OCI-LY7 (cell line): ENCODE data around the gene GALNT11. TPM values are rescaled to one million over a fixed set of nuclear protein-coding genes. Genes with fewer than 3 reads are reported as not detected.

Experiments used
- BruUV-seq: library from RNA; stranded (reverse); fragments of 400-500 nt; replicated peaks from 2 replicates; lab custom pipeline; 2021; lab: Mats Ljungman, UMichigan
- CTCF ChIA-PET: fragments of 300-600 bp; sonication (Branson Sonifier 250); formaldehyde crosslinking; loops from one replicate; lab custom pipeline; 2022; ENCODE audit warnings: antibody characterized with exemption; ENCODE audit not compliant: unreplicated experiment; lab: Charles Lee
- POLR2A ChIA-PET: fragments of 300-600 bp; sonication (Branson Sonifier 250); formaldehyde crosslinking; loops from one replicate; lab custom pipeline; 2022; ENCODE audit warnings: antibody characterized with exemption; lab: Charles Lee
- DNase-seq: peaks from one replicate; pipeline ENCODE4 v3.0.0-alpha.2; 2015; ENCODE audit warnings: low spot score
- H2AFZ ChIP-seq: fragments of 200-600 bp; sonication (generic), shearing (Covaris generic); 2 replicates; pipeline ENCODE4 v1.6.1; 2014; ENCODE audit warnings: mild to moderate bottlenecking, antibody characterized with exemption, low read length, moderate library complexity
- H3K27ac ChIP-seq: fragments of 200-600 bp; sonication (generic); 2 replicates; pipeline ENCODE4 v1.5.1; 2014; ENCODE audit warnings: mixed run types, low read depth, mild to moderate bottlenecking, moderate library complexity, low read length, inconsistent platforms; ENCODE audit not compliant: poor library complexity, severe bottlenecking
- H3K36me3 ChIP-seq: fragments of 200-600 bp; sonication (generic); 2 replicates; pipeline ENCODE4 v1.6.1; 2014; ENCODE audit warnings: mild to moderate bottlenecking, antibody characterized with exemption, low read length, moderate library complexity, mixed read lengths; ENCODE audit not compliant: insufficient read depth
- H3K4me1 ChIP-seq: fragments of 200-600 bp; sonication (generic); 2 replicates; pipeline ENCODE4 v1.5.1; 2014; ENCODE audit warnings: mild to moderate bottlenecking, low read length; ENCODE audit not compliant: insufficient read depth, poor library complexity, severe bottlenecking
- H3K4me2 ChIP-seq: fragments of 200-600 bp; sonication (generic); 2 replicates; pipeline ENCODE4 v1.6.1; 2014; ENCODE audit warnings: mild to moderate bottlenecking, low read length
- H3K4me3 ChIP-seq: fragments of 200-600 bp; sonication (generic); 2 replicates; pipeline ENCODE4 v1.5.1; 2014; ENCODE audit warnings: mild to moderate bottlenecking, low read depth, low read length; ENCODE audit not compliant: poor library complexity, severe bottlenecking
- H3K79me2 ChIP-seq: fragments of 200-600 bp; sonication (generic); 2 replicates; pipeline ENCODE4 v1.6.1; 2016; ENCODE audit warnings: low read depth, mild to moderate bottlenecking, low read length, moderate library complexity, mixed read lengths; ENCODE audit not compliant: insufficient read depth
- H3K9me2 ChIP-seq: fragments of 200-600 bp; sonication (generic); 2 replicates; pipeline ENCODE4 v1.6.1; 2016; ENCODE audit warnings: mild to moderate bottlenecking, low read length, mixed read lengths; ENCODE audit not compliant: insufficient read depth
- H3K9me3 ChIP-seq: fragments of 200-600 bp; sonication (generic); 2 replicates; pipeline ENCODE4 v1.6.1; 2014; ENCODE audit warnings: mild to moderate bottlenecking, mixed run types, low read length, mixed read lengths
- H4K20me1 ChIP-seq: fragments of 200-600 bp; sonication (generic); 2 replicates; pipeline ENCODE4 v1.6.1; 2014; ENCODE audit warnings: mild to moderate bottlenecking, antibody characterized with exemption, low read length, moderate library complexity, mixed read lengths; ENCODE audit not compliant: insufficient read depth
- CTCF ChIP-seq: fragments of 200-600 bp; sonication (generic); conservative IDR thresholded peaks from 2 replicates; pipeline ENCODE4 v1.5.1; 2014; ENCODE audit warnings: mild to moderate bottlenecking, antibody characterized with exemption, low read length, moderate library complexity, mixed read lengths
- EZH2phosphoT487 ChIP-seq: fragments of 200-600 bp; sonication (generic); IDR thresholded peaks from 2 replicates; pipeline ENCODE4 v1.6.1; 2018; ENCODE audit warnings: low read depth, borderline replicate concordance, mild to moderate bottlenecking, mixed run types, antibody characterized with exemption, low read length, moderate library complexity, mixed read lengths
- intact Hi-C: fragments of 100-400 bp; cut with micrococcal nuclease; formaldehyde crosslinking; loops from one replicate; pipeline ENCODE4 v1.10.0; 2022; ENCODE audit not compliant: unreplicated experiment
- total RNA-seq, 2 experiments: library from RNA; depleted of rRNA in 1 of 2; stranded (reverse); fragments of >200 nt in 1 of 2; shearing (Covaris generic) in 1 of 2; gene quantifications; 2 replicates each; pipeline ENCODE4 v1.2.3, GENCODE V29; 2014 to 2022

Gene GALNT11
- total RNA-seq, 2 experiments from 2014 or later = not detected

DNA sequence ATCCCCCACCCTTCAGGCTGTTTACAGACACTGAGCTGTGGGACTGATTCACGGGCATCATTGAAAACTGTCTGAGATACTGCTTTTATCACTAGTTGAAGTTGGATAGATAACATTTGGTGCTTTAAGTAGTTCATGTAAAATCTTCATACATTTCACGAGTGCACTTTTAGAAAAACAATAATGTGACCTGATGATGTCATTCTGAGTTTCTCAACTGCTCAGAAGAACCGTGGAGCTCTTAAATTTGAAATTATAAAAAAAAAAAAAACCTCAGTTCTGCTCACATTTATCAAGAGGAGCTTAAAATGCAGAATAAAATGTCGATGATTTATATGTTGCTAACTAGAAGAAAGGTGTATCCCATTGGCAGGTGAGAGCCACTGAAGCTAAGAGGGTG, 81.5 kb downstream of the GALNT11 start:
- H3K27ac ChIP-seq = no peak overlapping the region
- no peaks in the 10 kb centered on the region for H3K9me3 ChIP-seq
- no peak overlapping the region for H2AFZ ChIP-seq
- no TSS peak for BruUV-seq
- H3K4me1 ChIP-seq = no peaks in the 10 kb centered on the region
- TF ChIP-seq EZH2phosphoT487 (no peak), CTCF (no peak)
- no peak overlapping the region for H3K4me3 ChIP-seq
- CTCF ChIA-PET = no interaction called here
- POLR2A ChIA-PET = interaction anchor here (0.8 kb wide), 1 partner anchor 28 kb away, joined by 3 read pairs; no protein-coding TSS in a partner anchor
- no peaks in the 10 kb centered on the region; the same call in 1 of the 2 replicates for H4K20me1 ChIP-seq
- intact Hi-C loops = no loop called here
- no peaks in the 10 kb centered on the region for H3K79me2 ChIP-seq
- no peak overlapping the region for H3K4me2 ChIP-seq
- no peak for DNase-seq
- H3K36me3 ChIP-seq = no peaks in the 10 kb centered on the region
- H3K9me2 ChIP-seq = no peaks in the 10 kb centered on the region

DNA sequence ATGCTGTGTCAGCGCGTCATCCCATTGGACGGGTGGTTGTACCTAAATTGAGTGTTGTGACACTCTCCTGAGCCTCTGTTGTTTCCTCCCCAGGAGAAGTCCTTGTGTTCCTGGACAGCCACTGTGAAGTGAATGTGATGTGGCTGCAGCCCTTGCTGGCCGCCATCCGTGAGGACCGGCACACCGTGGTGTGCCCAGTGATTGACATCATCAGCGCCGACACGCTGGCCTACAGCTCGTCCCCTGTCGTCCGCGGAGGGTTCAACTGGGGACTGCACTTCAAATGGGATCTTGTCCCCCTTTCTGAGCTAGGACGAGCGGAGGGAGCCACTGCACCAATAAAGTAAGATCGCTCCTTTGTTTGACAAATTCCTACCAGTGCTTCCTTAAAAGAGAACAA, 82.5 kb downstream of the GALNT11 start:
- CTCF ChIA-PET = no interaction called here
- no peak overlapping the region for H3K27ac ChIP-seq
- intact Hi-C loops = no loop called here

More for the DNA sequence above, 82.5 kb downstream of the GALNT11 start:
- H3K36me3 ChIP-seq = no peaks in the 10 kb centered on the region
- no peak for DNase-seq
- no peak overlapping the region for H3K4me3 ChIP-seq
- no peaks in the 10 kb centered on the region for H3K9me2 ChIP-seq
- H3K4me1 ChIP-seq = no peaks in the 10 kb centered on the region
- no peak overlapping the region for H3K4me2 ChIP-seq
- no peaks in the 10 kb centered on the region; the same call in 1 of the 2 replicates for H4K20me1 ChIP-seq
- no peaks in the 10 kb centered on the region for H3K79me2 ChIP-seq
- H2AFZ ChIP-seq = no peak overlapping the region
- H3K9me3 ChIP-seq = no peaks in the 10 kb centered on the region
- TF ChIP-seq CTCF = no peak
- BruUV-seq = no TSS peak
- POLR2A ChIA-PET = no interaction called here
